Middle frontal gyrus (tissue), 1 donor: Measurements from ENCODE around the gene FUNDC2.

Experiments
- DNase-seq: peaks from one replicate; pipeline ENCODE4 v3.0.0-alpha.2; 2015; ENCODE audit warnings: low spot score; ENCODE audit errors: extremely low spot score

FUNDC2 gene

GRCh38 chrX:155023907-155024833 is 2.5 kb upstream of the FUNDC2 start:
- no peak for DNase-seq

- DNase-seq: no peak
Observed at GRCh38 chrX:155026420-155026726, 271 bp upstream of the FUNDC2 start.

- DNase-seq: no peak
Observed at GRCh38 chrX:155027509-155028066, 944 bp downstream of the FUNDC2 start.

GRCh38 chrX:155028129-155028528 is 1.5 kb downstream of the FUNDC2 start:
- DNase-seq: no peak

- DNase-seq: no peak
Observed at GRCh38 chrX:155028877-155029291, 2.2 kb downstream of the FUNDC2 start.

GRCh38 chrX:155031657-155032056 is 5.0 kb downstream of the FUNDC2 start:
- DNase-seq: no peak

GRCh38 chrX:155035688-155036087 is 9.0 kb downstream of the FUNDC2 start:
- DNase-seq: no peak

GRCh38 chrX:155046129-155046810 is 19.6 kb downstream of the FUNDC2 start:
- DNase-seq: no peak

GRCh38 chrX:155046811-155047528 is 20.3 kb downstream of the FUNDC2 start:
- no peak for DNase-seq

GRCh38 chrX:155048977-155049619 is 22.5 kb downstream of the FUNDC2 start:
- DNase-seq: no peak

- no peak for DNase-seq
Observed at GRCh38 chrX:155052738-155053498, 26.3 kb downstream of the FUNDC2 start.

- DNase-seq: no peak
Observed at GRCh38 chrX:155053656-155054055, 27.0 kb downstream of the FUNDC2 start.

GRCh38 chrX:155054255-155054654 is 27.6 kb downstream of the FUNDC2 start:
- no peak for DNase-seq

- no peak for DNase-seq
Observed at GRCh38 chrX:155055494-155055893, 28.9 kb downstream of the FUNDC2 start.

GRCh38 chrX:155056471-155056870 is 29.8 kb downstream of the FUNDC2 start:
- DNase-seq: no peak

- DNase-seq: no peak
Observed at GRCh38 chrX:155056877-155057792, 30.5 kb downstream of the FUNDC2 start.

GRCh38 chrX:155061760-155062159 is 35.1 kb downstream of the FUNDC2 start:
- DNase-seq: no peak

GRCh38 chrX:155065035-155065734 is 38.5 kb downstream of the FUNDC2 start:
- DNase-seq: no peak

GRCh38 chrX:155068165-155068564 is 41.5 kb downstream of the FUNDC2 start:
- no peak for DNase-seq
